ENCODE results near the gene C5.
"Not testable (repeated sequence)": the region's sequence is repeated elsewhere in the genome, so short reads cannot be mapped to it uniquely, and the experiment has no call there.

The C5 gene
- long read RNA-seq, partial matches to known transcripts = 18 of 35 reads
- long read RNA-seq, other reads (novel, unspliced or antisense) = 17 of 35 reads

DNA sequence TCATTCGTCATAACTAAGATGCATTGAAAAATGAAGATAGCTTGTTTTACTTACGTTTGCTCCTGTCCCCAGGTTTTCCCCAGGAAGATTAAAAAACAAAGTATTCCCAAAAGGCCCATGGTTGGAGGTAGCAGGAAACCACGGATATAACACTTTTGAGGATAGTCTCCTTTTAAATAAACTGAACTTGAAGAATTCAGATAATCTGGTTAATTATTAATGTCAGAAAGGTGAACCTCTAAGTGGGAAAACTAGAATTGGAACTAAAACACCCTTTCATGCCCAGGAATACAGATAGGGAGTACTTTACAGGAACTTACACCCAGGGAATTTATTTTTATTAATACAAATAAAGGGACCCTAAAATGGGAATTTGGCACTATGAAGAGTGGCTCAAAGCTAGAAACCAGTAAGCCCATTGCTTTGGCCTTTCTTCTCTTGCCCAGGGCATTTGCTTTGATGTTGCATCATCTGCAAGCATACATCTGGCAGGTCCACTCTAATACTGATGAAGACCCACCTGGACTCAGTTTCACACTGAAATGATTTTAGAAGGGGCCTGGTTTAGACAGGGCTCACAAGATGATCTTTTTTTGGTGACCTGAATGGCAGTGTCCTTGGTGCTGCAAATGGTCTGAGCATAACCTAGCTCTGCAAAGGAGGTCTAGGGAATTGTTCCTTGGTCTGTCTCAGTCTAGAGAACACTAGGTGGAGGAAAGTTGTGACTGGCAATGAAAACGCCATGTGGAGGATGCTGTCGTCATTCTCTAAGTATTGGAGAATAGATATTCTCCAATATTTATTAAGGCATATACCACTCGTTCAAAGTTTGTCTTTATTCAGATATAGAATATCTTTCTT is at the start of gene C5:
Gene C5, minus strand, starts transcription at position 148 of the 861 bp plus-strand sequence. Its CDS starts 29 bp downstream, at position 119.
- Histone ChIP-seq H3K27me3 (ENCODE audit: insufficient read depth, poor library complexity, severe bottlenecking) (no peaks in the 10 kb centered on the region), H3K27ac (replicated peaks) (no peak within 1 kb of the TSS), H3K4me3 (replicated peaks; ENCODE audit: insufficient read depth, low read length) (no peak within 1 kb of the TSS)
- TF ChIP-seq, protein P1, sequence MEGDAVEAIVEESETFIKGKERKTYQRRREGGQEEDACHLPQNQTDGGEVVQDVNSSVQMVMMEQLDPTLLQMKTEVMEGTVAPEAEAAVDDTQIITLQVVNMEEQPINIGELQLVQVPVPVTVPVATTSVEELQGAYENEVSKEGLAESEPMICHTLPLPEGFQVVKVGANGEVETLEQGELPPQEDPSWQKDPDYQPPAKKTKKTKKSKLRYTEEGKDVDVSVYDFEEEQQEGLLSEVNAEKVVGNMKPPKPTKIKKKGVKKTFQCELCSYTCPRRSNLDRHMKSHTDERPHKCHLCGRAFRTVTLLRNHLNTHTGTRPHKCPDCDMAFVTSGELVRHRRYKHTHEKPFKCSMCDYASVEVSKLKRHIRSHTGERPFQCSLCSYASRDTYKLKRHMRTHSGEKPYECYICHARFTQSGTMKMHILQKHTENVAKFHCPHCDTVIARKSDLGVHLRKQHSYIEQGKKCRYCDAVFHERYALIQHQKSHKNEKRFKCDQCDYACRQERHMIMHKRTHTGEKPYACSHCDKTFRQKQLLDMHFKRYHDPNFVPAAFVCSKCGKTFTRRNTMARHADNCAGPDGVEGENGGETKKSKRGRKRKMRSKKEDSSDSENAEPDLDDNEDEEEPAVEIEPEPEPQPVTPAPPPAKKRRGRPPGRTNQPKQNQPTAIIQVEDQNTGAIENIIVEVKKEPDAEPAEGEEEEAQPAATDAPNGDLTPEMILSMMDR (IDR thresholded peaks at IDR 0.05; ENCODE audit: insufficient read depth, low read length) = no peak
- TF ChIP-seq SPI1 (IDR thresholded peaks at IDR 0.05; ENCODE audit: borderline replicate concordance, low read depth) (no peak), POLR2AphosphoS5 (IDR thresholded peaks at IDR 0.05; ENCODE audit: low read depth) (no peak), GABPA (IDR thresholded peaks at IDR 0.05; ENCODE audit: low read depth) (no peak)
- TF ChIP-seq, protein P2, sequence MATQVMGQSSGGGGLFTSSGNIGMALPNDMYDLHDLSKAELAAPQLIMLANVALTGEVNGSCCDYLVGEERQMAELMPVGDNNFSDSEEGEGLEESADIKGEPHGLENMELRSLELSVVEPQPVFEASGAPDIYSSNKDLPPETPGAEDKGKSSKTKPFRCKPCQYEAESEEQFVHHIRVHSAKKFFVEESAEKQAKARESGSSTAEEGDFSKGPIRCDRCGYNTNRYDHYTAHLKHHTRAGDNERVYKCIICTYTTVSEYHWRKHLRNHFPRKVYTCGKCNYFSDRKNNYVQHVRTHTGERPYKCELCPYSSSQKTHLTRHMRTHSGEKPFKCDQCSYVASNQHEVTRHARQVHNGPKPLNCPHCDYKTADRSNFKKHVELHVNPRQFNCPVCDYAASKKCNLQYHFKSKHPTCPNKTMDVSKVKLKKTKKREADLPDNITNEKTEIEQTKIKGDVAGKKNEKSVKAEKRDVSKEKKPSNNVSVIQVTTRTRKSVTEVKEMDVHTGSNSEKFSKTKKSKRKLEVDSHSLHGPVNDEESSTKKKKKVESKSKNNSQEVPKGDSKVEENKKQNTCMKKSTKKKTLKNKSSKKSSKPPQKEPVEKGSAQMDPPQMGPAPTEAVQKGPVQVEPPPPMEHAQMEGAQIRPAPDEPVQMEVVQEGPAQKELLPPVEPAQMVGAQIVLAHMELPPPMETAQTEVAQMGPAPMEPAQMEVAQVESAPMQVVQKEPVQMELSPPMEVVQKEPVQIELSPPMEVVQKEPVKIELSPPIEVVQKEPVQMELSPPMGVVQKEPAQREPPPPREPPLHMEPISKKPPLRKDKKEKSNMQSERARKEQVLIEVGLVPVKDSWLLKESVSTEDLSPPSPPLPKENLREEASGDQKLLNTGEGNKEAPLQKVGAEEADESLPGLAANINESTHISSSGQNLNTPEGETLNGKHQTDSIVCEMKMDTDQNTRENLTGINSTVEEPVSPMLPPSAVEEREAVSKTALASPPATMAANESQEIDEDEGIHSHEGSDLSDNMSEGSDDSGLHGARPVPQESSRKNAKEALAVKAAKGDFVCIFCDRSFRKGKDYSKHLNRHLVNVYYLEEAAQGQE (IDR thresholded peaks at IDR 0.05; ENCODE audit: insufficient replicate concordance, low read depth) = no peak
- no peak for DNase-seq (ENCODE audit: low read depth in 1 of 2, low spot score in 1 of 2)

DNA sequence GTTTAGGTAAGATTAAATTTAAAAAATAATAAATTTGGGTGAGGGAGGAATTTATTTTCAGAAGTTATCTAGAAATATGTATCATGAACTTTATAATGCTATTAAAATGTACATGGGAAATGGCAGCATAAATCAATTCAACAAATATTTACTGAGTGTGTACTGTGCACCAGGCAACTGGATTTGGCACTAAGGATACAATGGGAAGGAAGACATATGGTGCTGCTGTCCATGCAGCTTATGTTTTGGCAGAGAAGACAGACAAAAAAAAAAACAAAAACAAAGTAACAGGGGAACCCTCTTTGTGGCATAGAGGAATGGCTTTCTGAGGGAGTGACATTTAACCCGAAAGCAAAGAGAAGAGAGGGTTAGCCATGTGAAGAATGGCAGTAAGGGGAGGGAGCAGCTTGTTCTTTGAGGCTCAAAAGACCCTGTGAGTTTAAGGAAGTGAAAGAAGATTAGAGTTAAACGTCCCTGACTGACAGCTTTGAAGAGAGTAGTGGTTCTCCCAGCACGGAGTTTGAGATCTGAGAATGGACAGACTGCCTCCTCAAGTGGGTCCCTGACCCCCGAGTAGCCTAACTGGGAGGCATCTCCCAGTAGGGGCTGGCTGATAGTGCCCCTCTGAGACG is 48.6 kb upstream of the C5 start:
- DNase-seq (ENCODE audit: low read depth in 1 of 2, low spot score in 1 of 2) = no peak
- Histone ChIP-seq H3K27me3 (ENCODE audit: insufficient read depth, poor library complexity, severe bottlenecking) (no peaks in the 10 kb centered on the region), H3K4me3 (replicated peaks; ENCODE audit: insufficient read depth, low read length) (no peak overlapping the region), H3K27ac (replicated peaks) (no peak overlapping the region)
- no peak for TF ChIP-seq GABPA (IDR thresholded peaks at IDR 0.05; ENCODE audit: low read depth)
- no peak for TF ChIP-seq SPI1 (IDR thresholded peaks at IDR 0.05; ENCODE audit: borderline replicate concordance, low read depth)
- TF ChIP-seq, protein P2 (IDR thresholded peaks at IDR 0.05; ENCODE audit: insufficient replicate concordance, low read depth) = no peak
- no peak for TF ChIP-seq POLR2AphosphoS5 (IDR thresholded peaks at IDR 0.05; ENCODE audit: low read depth)
- TF ChIP-seq, protein P1 (IDR thresholded peaks at IDR 0.05; ENCODE audit: insufficient read depth, low read length) = no peak

DNA sequence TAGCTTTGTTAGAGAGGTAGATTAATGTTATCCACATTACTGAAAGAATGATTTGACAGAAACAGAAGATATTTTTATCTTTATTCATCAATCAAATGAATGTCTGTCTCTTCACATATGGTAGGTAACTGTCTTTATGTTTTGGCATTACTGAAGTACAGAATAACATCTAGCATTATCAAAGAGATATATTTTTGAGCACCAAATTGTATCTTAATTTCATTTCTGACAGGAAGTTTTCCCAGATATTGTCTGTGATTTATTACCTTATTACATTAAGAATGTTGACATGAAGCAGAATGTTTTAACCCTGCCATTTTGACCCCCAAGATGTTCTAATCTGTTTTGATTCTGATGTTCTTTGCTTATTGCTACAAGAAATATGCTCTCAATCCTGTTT is 45.0 kb upstream of the C5 start:
- Histone ChIP-seq H3K27ac (replicated peaks) (no peak overlapping the region), H3K4me3 (replicated peaks; ENCODE audit: insufficient read depth, low read length) (no peak overlapping the region), H3K27me3 (ENCODE audit: insufficient read depth, poor library complexity, severe bottlenecking) (no peaks in the 10 kb centered on the region)
- no peak for DNase-seq (ENCODE audit: low read depth in 1 of 2, low spot score in 1 of 2)
- TF ChIP-seq GABPA (IDR thresholded peaks at IDR 0.05; ENCODE audit: low read depth) = no peak
- TF ChIP-seq SPI1 (IDR thresholded peaks at IDR 0.05; ENCODE audit: borderline replicate concordance, low read depth) = no peak
- TF ChIP-seq, protein P1 (IDR thresholded peaks at IDR 0.05; ENCODE audit: insufficient read depth, low read length) = no peak
- no peak for TF ChIP-seq POLR2AphosphoS5 (IDR thresholded peaks at IDR 0.05; ENCODE audit: low read depth)
- TF ChIP-seq, protein P2 (IDR thresholded peaks at IDR 0.05; ENCODE audit: insufficient replicate concordance, low read depth) = no peak

DNA sequence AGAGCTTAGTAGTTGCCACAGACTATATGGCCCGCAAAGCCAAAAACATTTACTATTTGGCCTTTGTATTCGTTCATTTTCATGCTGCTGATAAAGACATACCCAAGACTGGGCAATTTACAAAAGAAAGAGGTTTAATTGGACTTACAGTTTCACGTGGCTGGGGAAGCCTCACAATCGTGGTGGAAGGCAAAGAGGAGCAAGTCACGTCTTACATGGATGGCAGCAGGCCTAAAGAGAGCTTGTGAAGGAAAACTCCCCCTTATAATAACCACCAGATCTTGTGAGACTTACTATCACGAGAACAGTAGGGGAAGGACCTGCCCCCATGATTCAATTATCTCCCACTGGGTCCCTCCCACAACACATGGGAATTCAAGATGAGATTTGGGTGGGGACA is 40.7 kb upstream of the C5 start:
- DNase-seq (ENCODE audit: low read depth in 1 of 2, low spot score in 1 of 2); H3K27me3 ChIP-seq (ENCODE audit: insufficient read depth, poor library complexity, severe bottlenecking): not testable (repeated sequence)

More for the DNA sequence above, 40.7 kb upstream of the C5 start:
- H3K4me3 ChIP-seq (replicated peaks; ENCODE audit: insufficient read depth, low read length); H3K27ac ChIP-seq (replicated peaks): not testable (repeated sequence)
